GM23338 (cell line): ENCODE measurements around the gene MAPK12. TPM values are rescaled to one million over a fixed set of nuclear protein-coding genes. Genes with fewer than 3 reads are reported as not detected.
A peak's percentile ranks its signal among the peaks of the same experiment; 100 is the strongest.

Experiments
- ATAC-seq: fragments of 200-7000 bp; cut with Tn5 transposase; 3 replicates; pipeline ENCODE4 v1.9.1; 2020
- DNase-seq: peaks from one replicate; pipeline ENCODE4 v3.0.0-alpha.2; 2015; ENCODE audit warnings: low spot score
- H2AFZ ChIP-seq: fragments of 200-600 bp; sonication (generic); 2 replicates; pipeline ENCODE4 v1.8.0; 2016; ENCODE audit warnings: antibody characterized with exemption, mild to moderate bottlenecking, moderate library complexity
- H3F3A ChIP-seq: fragments of 200-600 bp; sonication (generic); replicated peaks from 2 replicates; pipeline ENCODE4 v1.8.0; 2017; ENCODE audit warnings: antibody characterized with exemption, mixed run types, low read depth
- H3K27ac ChIP-seq: fragments of 200-600 bp; sonication (generic); 2 replicates; pipeline ENCODE4 v1.6.1; 2016; ENCODE audit warnings: low read depth
- H3K27me3 ChIP-seq: fragments of 200-600 bp; sonication (generic); 2 replicates; pipeline ENCODE4 v1.8.0; 2016; ENCODE audit warnings: mild to moderate bottlenecking, mixed run types, moderate library complexity; ENCODE audit not compliant: insufficient read depth
- H3K36me3 ChIP-seq: fragments of 200-600 bp; sonication (generic); 2 replicates; pipeline ENCODE4 v1.8.0; 2016; ENCODE audit warnings: mild to moderate bottlenecking; ENCODE audit not compliant: insufficient read depth
- H3K4me1 ChIP-seq: fragments of 200-600 bp; sonication (generic); 2 replicates; pipeline ENCODE4 v1.8.0; 2016; ENCODE audit warnings: mild to moderate bottlenecking, moderate library complexity; ENCODE audit not compliant: insufficient read depth
- H3K4me2 ChIP-seq: fragments of 200-600 bp; sonication (generic); 2 replicates; pipeline ENCODE4 v1.7.1; 2017; ENCODE audit warnings: mixed run types
- H3K4me3 ChIP-seq: fragments of 200-600 bp; sonication (generic); 2 replicates; pipeline ENCODE4 v1.6.1; 2016; ENCODE audit warnings: mixed run types
- H3K79me2 ChIP-seq: fragments of 200-600 bp; sonication (generic); replicated peaks from 2 replicates; pipeline ENCODE4 v1.8.0; 2017; ENCODE audit warnings: mild to moderate bottlenecking; ENCODE audit not compliant: insufficient read depth
- H3K9me2 ChIP-seq: fragments of 200-600 bp; sonication (generic); 2 replicates; pipeline ENCODE4 v1.8.0; 2017; ENCODE audit not compliant: insufficient read depth
- H4K20me1 ChIP-seq: fragments of 200-600 bp; sonication (generic); replicated peaks from 2 replicates; pipeline ENCODE4 v1.8.0; 2017; ENCODE audit warnings: mild to moderate bottlenecking; ENCODE audit not compliant: insufficient read depth
- H3K27ac Mint-ChIP-seq: 2 replicates; pipeline ENCODE4 v1.8.0; 2020; ENCODE audit warnings: inconsistent platforms, mild to moderate bottlenecking, moderate library complexity, mixed read lengths
- H3K27me3 Mint-ChIP-seq: 3 replicates; pipeline ENCODE4 v1.8.0; 2022; ENCODE audit warnings: low read depth, mild to moderate bottlenecking, moderate library complexity, mixed read lengths, inconsistent platforms; ENCODE audit not compliant: insufficient read depth, poor library complexity
- H3K36me3 Mint-ChIP-seq: 3 replicates; pipeline ENCODE4 v1.8.0; 2021; ENCODE audit warnings: low read depth, mild to moderate bottlenecking, inconsistent platforms, moderate library complexity, mixed read lengths
- H3K4me1 Mint-ChIP-seq: 3 replicates; pipeline ENCODE4 v1.8.0; 2020; ENCODE audit warnings: mild to moderate bottlenecking, inconsistent platforms, mixed read lengths
- H3K4me3 Mint-ChIP-seq: 3 replicates; pipeline ENCODE4 v1.8.0; 2021; ENCODE audit warnings: moderate library complexity, mild to moderate bottlenecking, inconsistent platforms, mixed read lengths
- H3K9me3 Mint-ChIP-seq: 3 replicates; pipeline ENCODE4 v1.8.0; 2020; ENCODE audit warnings: moderate library complexity, mild to moderate bottlenecking, inconsistent platforms, mixed read lengths
- CREB1 ChIP-seq: fragments of 250-450 bp; sonication (Bioruptor Pico); IDR thresholded peaks from 2 replicates; pipeline ENCODE4 v1.5.0; 2020; ENCODE audit warnings: low read depth, mild to moderate bottlenecking, moderate library complexity
- CTCF ChIP-seq, 2 experiments: fragments of 200-600 bp in 1 of 2; sonication (generic) in 1 of 2; conservative IDR thresholded peaks; 2 replicates each; pipeline versions ENCODE4 v1.5.1 to v1.6.1; 2016 to 2017; ENCODE audit warnings: antibody characterized with exemption in 2 of 2, low read depth in 2 of 2, mild to moderate bottlenecking in 2 of 2, moderate library complexity in 1 of 2
- EZH2 ChIP-seq: fragments of 200-600 bp; sonication (generic); IDR thresholded peaks from one replicate; pipeline ENCODE4 v1.8.0; 2017; ENCODE audit warnings: antibody characterized with exemption, mild to moderate bottlenecking, low read depth; ENCODE audit not compliant: unreplicated experiment
- JUNB ChIP-seq: IDR thresholded peaks from one replicate; pipeline ENCODE4 v1.6.1; 2016; ENCODE audit warnings: antibody characterized with exemption; ENCODE audit not compliant: unreplicated experiment
- STAT1 ChIP-seq: IDR thresholded peaks from one replicate; pipeline ENCODE4 v1.6.1; 2016; ENCODE audit warnings: antibody characterized with exemption; ENCODE audit not compliant: unreplicated experiment
- polyA plus RNA-seq: library from polyadenylated mRNA; unstranded; fragments of >200 nt; fragmentation: Nextera tagmentation; extraction: Ambion mirVana; gene quantifications from 2 replicates; pipeline ENCODE4 v1.2.1, GENCODE V29; 2016
- total RNA-seq: library from RNA; depleted of rRNA; stranded (reverse); fragments of >200 nt; shearing (Covaris generic); gene quantifications from 2 replicates; pipeline ENCODE4 v1.2.3, GENCODE V29; 2014

Gene MAPK12
- total and polyA plus RNA-seq, 2 experiments from 2014 or later, result 10.4 to 26.1 TPM

GRCh38 chr22:50209893-50210292 lies 51.6 kb downstream of the MAPK12 start:
- ATAC-seq, result peak; percentile 64
- H3K9me3 Mint-ChIP-seq, result no peaks in the 10 kb centered on the region; the same call in 2 of the 3 replicates

GRCh38 chr22:50208939-50209892 lies 52.3 kb downstream of the MAPK12 start:
- H3K4me1 ChIP-seq, result no peaks in the 10 kb centered on the region
- no peak overlapping the region for H3K4me3 Mint-ChIP-seq
- no peak for TF ChIP-seq CTCF (conservative IDR thresholded peaks at IDR 0.05; ENCODE audit: low read depth in 2 of 2)
- TF ChIP-seq STAT1, result no peak
- no peak for TF ChIP-seq EZH2
- no peak for TF ChIP-seq JUNB
- H3K9me2 ChIP-seq, result no peaks in the 10 kb centered on the region
- no peak overlapping the region for H3K27ac Mint-ChIP-seq
- no peaks in the 10 kb centered on the region for H3K27me3 ChIP-seq
- H3K36me3 Mint-ChIP-seq, result peaks cover 44% of the 10 kb centered on the region
- no peak overlapping the region for H2AFZ ChIP-seq
- no peaks in the 10 kb centered on the region; the same call in 2 of the 3 replicates for H3K9me3 Mint-ChIP-seq
- peaks cover 15% of the 10 kb centered on the region for H4K20me1 ChIP-seq
- H3K79me2 ChIP-seq, result peaks cover 15% of the 10 kb centered on the region; the same call in 1 of the 2 replicates
- H3K4me2 ChIP-seq, result no peak overlapping the region
- ATAC-seq, result no peak; the same call in 1 of the 3 replicates
- H3K27ac ChIP-seq, result no peak overlapping the region
- DNase-seq, result no peak
- 0 out of 3 replicates have a peak, but pooled peaks cover 2% of the 10 kb centered on the region for H3K4me1 Mint-ChIP-seq
- 0 out of 2 replicates have a peak, but pooled peaks cover 7% of the 10 kb centered on the region for H3K36me3 ChIP-seq
- H3K4me3 ChIP-seq, result no peak overlapping the region
- no peaks in the 10 kb centered on the region for H3F3A ChIP-seq
- H3K27me3 Mint-ChIP-seq, result peaks cover 9% of the 10 kb centered on the region

More at GRCh38 chr22:50209893-50210292, 51.6 kb downstream of the MAPK12 start:
- H3K4me1 ChIP-seq, result no peaks in the 10 kb centered on the region
- peak; percentile 75 for DNase-seq
- H3K4me2 ChIP-seq, result no peak overlapping the region
- no peak overlapping the region for H3K27ac Mint-ChIP-seq
- H2AFZ ChIP-seq, result no peak overlapping the region
- H3K9me2 ChIP-seq, result no peaks in the 10 kb centered on the region
- H3K4me3 Mint-ChIP-seq, result no peak overlapping the region
- peaks cover 16% of the 10 kb centered on the region for H4K20me1 ChIP-seq
- peaks cover 17% of the 10 kb centered on the region; the same call in 1 of the 2 replicates for H3K79me2 ChIP-seq
- H3K27ac ChIP-seq, result no peak overlapping the region
- no peaks in the 10 kb centered on the region for H3K27me3 ChIP-seq
- peaks cover 2% of the 10 kb centered on the region; the same call in 1 of the 3 replicates for H3K4me1 Mint-ChIP-seq
- TF ChIP-seq CTCF (conservative IDR thresholded peaks at IDR 0.05; ENCODE audit: low read depth in 2 of 2) (peak; percentile 83 to 85), CREB1 (CRISPR knock-in tag) (no peak)
- no peaks in the 10 kb centered on the region for H3F3A ChIP-seq
- H3K4me3 ChIP-seq, result no peak overlapping the region
- peaks cover 46% of the 10 kb centered on the region for H3K36me3 Mint-ChIP-seq
- H3K27me3 Mint-ChIP-seq, result peaks cover 9% of the 10 kb centered on the region
- 0 out of 2 replicates have a peak, but pooled peaks cover 7% of the 10 kb centered on the region for H3K36me3 ChIP-seq
